ENCODE results near the gene KCNJ10. TPM values are rescaled to one million over a fixed set of nuclear protein-coding genes. Genes with fewer than 3 reads are reported as not detected.

Gene KCNJ10
- not detected in 2 replicates for total RNA-seq

GRCh38 chr1:160069460-160070231 lies at the start of gene KCNJ10:
KCNJ10 (minus strand) TSS chr1:160070160; CDS start chr1:160042532, 27,628 bp downstream.

GRCh38 chr1:160115545-160116282 lies 45.8 kb upstream of the KCNJ10 start, which contains the start of gene ATP1A2:
ATP1A2 (plus strand) TSS chr1:160115759; CDS start chr1:160115862, 103 bp downstream.

GRCh38 chr1:160097911-160098851 lies 28.2 kb upstream of the KCNJ10 start, which contains the start of gene IGSF8:
IGSF8 (minus strand) TSS chr1:160098619; CDS start chr1:160098472, 147 bp downstream.

GRCh38 chr1:160081261-160081936 lies 11.4 kb upstream of the KCNJ10 start, which contains the start of gene KCNJ9:
KCNJ9 (plus strand) TSS chr1:160081538; CDS start chr1:160084031, 2,493 bp downstream.

GRCh38 chr1:160031365-160032164 lies 38.4 kb downstream of the KCNJ10 start, which contains the start of gene PIGM:
PIGM (minus strand) TSS chr1:160031990; CDS start chr1:160031739, 251 bp downstream.

DNA sequence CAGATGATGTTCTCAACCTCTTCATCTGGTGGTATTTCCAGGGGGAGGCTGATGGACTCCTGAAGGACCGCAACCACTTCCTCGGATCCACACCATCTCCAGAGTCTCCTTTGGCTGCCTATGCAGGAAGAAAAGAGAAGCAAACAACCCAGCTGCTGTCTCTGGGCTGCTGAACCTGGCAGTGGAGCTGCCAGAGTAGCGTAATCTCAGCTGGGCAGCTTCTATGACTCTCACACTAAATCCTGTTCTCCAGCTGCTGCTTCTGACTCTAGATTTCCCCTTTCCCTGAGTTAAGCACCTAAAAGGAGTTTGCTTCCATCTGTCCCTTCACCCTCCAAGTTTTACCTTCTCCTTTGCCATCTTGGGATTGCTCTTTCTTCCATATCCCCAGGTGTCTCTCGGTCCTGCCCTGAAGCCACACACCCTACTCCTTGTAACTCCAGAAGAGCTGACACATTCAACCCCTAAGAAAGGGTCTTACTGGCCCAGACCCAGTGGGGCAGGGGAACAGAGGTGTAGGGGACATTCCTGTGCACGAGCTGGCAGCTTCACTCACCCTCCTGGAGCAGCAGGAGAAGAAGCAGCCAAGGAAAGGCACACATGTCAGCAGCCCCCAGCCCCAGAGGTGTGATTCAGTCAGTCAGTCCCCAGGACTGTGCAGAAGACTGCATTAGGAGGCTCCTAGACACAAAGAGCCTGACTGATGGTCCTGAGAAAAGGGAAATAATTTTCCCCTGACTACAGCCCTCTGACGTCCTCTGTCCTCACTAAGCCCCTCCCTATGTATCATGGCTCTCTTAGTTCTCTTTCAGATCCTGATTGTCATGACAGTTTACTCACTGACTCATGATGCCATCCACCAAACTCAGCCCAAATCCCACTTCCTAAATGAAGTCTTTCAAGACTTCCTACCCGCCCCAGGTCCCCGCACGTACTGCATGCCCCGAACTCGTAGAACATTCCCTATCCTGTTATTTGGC lies 116.1 kb downstream of the KCNJ10 start, which contains the start of gene SLAMF9:
Gene SLAMF9, minus strand, starts transcription at position 702 of the 980 bp plus-strand sequence. Its CDS starts 100 bp downstream, at position 602.

Other genes starting within 250 kb of the KCNJ10 start
- gene SLAMF8, start 243.3 kb downstream of the KCNJ10 start, total RNA-seq: 0.24 TPM in 1 of 2 replicates, not detected in the other
- gene VSIG8, start 207.5 kb downstream of the KCNJ10 start, total RNA-seq: under 0.01 TPM in 1 of 2 replicates, not detected in the other
- 0.24 and 0.64 TPM in 2 replicates for gene CFAP45, start 170.0 kb downstream of the KCNJ10 start, total RNA-seq
- 262 and 368 TPM in 2 replicates for gene TAGLN2, start 144.7 kb downstream of the KCNJ10 start, total RNA-seq
- gene IGSF9, start 124.5 kb downstream of the KCNJ10 start, total RNA-seq: 8.0 and 8.7 TPM in 2 replicates
- gene SLAMF9, start 115.9 kb downstream of the KCNJ10 start, total RNA-seq: 5.5 and 12.1 TPM in 2 replicates
- 1.4 and 1.9 TPM in 2 replicates for gene PIGM, start 38.2 kb downstream of the KCNJ10 start, total RNA-seq
- gene KCNJ9, start 11.4 kb upstream of the KCNJ10 start, total RNA-seq: under 0.01 and 0.21 TPM in 2 replicates
- 61.0 and 85.5 TPM in 2 replicates for gene IGSF8, start 28.5 kb upstream of the KCNJ10 start, total RNA-seq
- gene ATP1A2, start 45.6 kb upstream of the KCNJ10 start, total RNA-seq: not detected in 2 replicates
- gene ATP1A4, start 81.4 kb upstream of the KCNJ10 start, total RNA-seq: not detected in 2 replicates
- not detected in 2 replicates for gene CASQ1, start 120.4 kb upstream of the KCNJ10 start, total RNA-seq
- 33.9 and 57.8 TPM in 2 replicates for gene PEA15, start 135.2 kb upstream of the KCNJ10 start, total RNA-seq
- gene DCAF8, start 192.4 kb upstream of the KCNJ10 start, total RNA-seq: 38.6 and 39.0 TPM in 2 replicates
- gene PEX19, start 215.0 kb upstream of the KCNJ10 start, total RNA-seq: 29.2 and 44.3 TPM in 2 replicates